ENCODE results near the gene NAALADL1. TPM values are rescaled to one million over a fixed set of nuclear protein-coding genes. Genes with fewer than 3 reads are reported as not detected.

The NAALADL1 gene
- total RNA-seq, 2 donors from 2014 or later = 2.2 to 4.5 TPM

DNA sequence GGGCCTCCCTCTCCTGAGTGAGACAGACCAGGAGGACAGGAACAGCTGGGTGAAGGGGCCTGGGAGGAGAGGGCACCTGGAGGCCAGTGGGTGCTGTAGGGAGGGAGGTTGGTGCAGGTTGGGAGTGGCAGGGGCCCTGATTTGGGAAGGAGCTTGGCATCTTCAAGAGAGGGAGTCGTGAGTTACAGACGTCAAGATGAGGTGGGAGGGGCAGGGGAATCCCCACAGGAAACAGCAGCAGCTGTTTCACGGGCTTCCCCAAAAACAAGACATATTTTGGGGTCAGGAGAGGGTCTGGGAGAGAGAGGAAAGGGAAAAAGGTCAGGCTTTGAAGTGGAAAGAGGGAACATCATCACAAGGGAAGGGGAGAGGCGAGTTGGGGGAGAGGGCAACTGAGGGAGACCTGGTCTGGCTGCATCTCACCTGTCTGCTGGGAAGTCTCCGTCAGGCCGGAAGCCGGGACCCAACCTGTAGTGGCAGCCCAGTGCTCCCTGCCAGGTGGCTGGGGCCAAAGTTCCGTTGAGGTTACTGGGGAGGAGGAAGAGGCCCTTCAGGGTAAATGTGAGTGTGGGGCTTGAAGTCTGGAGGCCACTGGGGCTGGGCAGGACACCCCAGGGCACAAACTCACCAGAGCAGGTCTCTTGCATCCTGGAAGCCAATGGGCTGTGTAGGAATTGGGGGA lies 4.4 kb downstream of the NAALADL1 start:
- no peaks in the 10 kb centered on the region for H3K4me1 Mint-ChIP-seq
- no peaks in the 10 kb centered on the region for H3K9me3 Mint-ChIP-seq
- no peaks in the 10 kb centered on the region for H3K36me3 Mint-ChIP-seq (ENCODE audit: low read depth)
- TF ChIP-seq, protein P1, sequence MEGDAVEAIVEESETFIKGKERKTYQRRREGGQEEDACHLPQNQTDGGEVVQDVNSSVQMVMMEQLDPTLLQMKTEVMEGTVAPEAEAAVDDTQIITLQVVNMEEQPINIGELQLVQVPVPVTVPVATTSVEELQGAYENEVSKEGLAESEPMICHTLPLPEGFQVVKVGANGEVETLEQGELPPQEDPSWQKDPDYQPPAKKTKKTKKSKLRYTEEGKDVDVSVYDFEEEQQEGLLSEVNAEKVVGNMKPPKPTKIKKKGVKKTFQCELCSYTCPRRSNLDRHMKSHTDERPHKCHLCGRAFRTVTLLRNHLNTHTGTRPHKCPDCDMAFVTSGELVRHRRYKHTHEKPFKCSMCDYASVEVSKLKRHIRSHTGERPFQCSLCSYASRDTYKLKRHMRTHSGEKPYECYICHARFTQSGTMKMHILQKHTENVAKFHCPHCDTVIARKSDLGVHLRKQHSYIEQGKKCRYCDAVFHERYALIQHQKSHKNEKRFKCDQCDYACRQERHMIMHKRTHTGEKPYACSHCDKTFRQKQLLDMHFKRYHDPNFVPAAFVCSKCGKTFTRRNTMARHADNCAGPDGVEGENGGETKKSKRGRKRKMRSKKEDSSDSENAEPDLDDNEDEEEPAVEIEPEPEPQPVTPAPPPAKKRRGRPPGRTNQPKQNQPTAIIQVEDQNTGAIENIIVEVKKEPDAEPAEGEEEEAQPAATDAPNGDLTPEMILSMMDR (conservative IDR thresholded peaks at IDR 0.05) = no peak
- no peaks in the 10 kb centered on the region for H3K4me1 ChIP-seq (ENCODE audit: control insufficient read depth, insufficient read depth, low read length)
- no peak overlapping the region for H3K4me3 ChIP-seq (ENCODE audit: low read length)
- 82 to 84% methylated on average over 4 to 8 of the region's 8 CpGs for WGBS, 2 experiments (ENCODE audit: insufficient coverage in 1 of 2, insufficient read length in 1 of 2)
- no peak overlapping the region for H3K27ac ChIP-seq (ENCODE audit: low read depth, low read length)
- no peaks in the 10 kb centered on the region for H3K36me3 ChIP-seq (ENCODE audit: control insufficient read depth, insufficient read depth, low read length)
- H3K9me3 ChIP-seq (ENCODE audit: control insufficient read depth, low read length) = no peaks in the 10 kb centered on the region
- DNase-seq = no peak
- no peak overlapping the region for H3K4me3 Mint-ChIP-seq
- no peak overlapping the region for H3K27ac Mint-ChIP-seq
- peaks cover 4% of the 10 kb centered on the region for H3K27me3 Mint-ChIP-seq (ENCODE audit: insufficient read depth)
- H3K27me3 ChIP-seq (ENCODE audit: control insufficient read depth, insufficient read depth, low read length, poor library complexity, severe bottlenecking) = no peaks in the 10 kb centered on the region
- H3K9ac ChIP-seq (ENCODE audit: extremely low read depth, low read length, poor library complexity, severe bottlenecking) = no peak overlapping the region

DNA sequence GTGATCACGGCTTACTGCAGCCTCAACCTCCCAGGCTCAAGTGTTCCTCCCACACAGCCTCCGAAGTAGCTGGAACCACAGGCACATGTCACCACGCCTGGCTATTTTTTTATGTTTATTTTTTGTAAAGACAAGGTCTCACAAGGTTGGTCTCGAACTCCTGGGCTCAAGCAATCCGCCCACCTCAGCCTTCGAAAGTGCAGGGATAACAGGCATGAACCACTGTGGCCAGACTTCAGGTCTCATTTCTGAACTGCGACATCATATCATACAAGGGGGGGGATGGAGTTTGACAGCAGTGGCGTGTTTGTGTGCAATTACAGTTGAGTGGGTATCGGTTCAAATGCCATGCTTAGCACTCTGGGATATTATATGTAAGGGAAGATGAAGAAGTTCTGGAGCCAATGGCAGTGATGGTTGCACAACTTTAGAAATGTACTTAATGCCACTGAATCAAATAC lies 6.9 kb downstream of the NAALADL1 start:
- no peaks in the 10 kb centered on the region for H3K9me3 ChIP-seq (ENCODE audit: control insufficient read depth, low read length)
- Mint-ChIP-seq H3K4me1 (peaks cover 4% of the 10 kb centered on the region), H3K27me3 (ENCODE audit: insufficient read depth) (peaks cover 13% of the 10 kb centered on the region), H3K9me3 (no peaks in the 10 kb centered on the region), H3K4me3 (no peak overlapping the region), H3K36me3 (ENCODE audit: low read depth) (no peaks in the 10 kb centered on the region), H3K27ac (no peak overlapping the region)
- WGBS, 2 experiments (ENCODE audit: insufficient coverage in 1 of 2, insufficient read length in 1 of 2) = 94 to 96% methylated on average over 8 to 9 of the region's 9 CpGs
- no peaks in the 10 kb centered on the region for H3K27me3 ChIP-seq (ENCODE audit: control insufficient read depth, insufficient read depth, low read length, poor library complexity, severe bottlenecking)
- no peaks in the 10 kb centered on the region for H3K4me1 ChIP-seq (ENCODE audit: control insufficient read depth, insufficient read depth, low read length)
- no peak for DNase-seq
- TF ChIP-seq, protein P1 (conservative IDR thresholded peaks at IDR 0.05) = no peak
- H3K4me3 ChIP-seq (ENCODE audit: low read length) = no peak overlapping the region
- H3K27ac ChIP-seq (ENCODE audit: low read depth, low read length) = no peak overlapping the region
- H3K36me3 ChIP-seq (ENCODE audit: control insufficient read depth, insufficient read depth, low read length) = no peaks in the 10 kb centered on the region
- H3K9ac ChIP-seq (ENCODE audit: extremely low read depth, low read length, poor library complexity, severe bottlenecking) = no peak overlapping the region

DNA sequence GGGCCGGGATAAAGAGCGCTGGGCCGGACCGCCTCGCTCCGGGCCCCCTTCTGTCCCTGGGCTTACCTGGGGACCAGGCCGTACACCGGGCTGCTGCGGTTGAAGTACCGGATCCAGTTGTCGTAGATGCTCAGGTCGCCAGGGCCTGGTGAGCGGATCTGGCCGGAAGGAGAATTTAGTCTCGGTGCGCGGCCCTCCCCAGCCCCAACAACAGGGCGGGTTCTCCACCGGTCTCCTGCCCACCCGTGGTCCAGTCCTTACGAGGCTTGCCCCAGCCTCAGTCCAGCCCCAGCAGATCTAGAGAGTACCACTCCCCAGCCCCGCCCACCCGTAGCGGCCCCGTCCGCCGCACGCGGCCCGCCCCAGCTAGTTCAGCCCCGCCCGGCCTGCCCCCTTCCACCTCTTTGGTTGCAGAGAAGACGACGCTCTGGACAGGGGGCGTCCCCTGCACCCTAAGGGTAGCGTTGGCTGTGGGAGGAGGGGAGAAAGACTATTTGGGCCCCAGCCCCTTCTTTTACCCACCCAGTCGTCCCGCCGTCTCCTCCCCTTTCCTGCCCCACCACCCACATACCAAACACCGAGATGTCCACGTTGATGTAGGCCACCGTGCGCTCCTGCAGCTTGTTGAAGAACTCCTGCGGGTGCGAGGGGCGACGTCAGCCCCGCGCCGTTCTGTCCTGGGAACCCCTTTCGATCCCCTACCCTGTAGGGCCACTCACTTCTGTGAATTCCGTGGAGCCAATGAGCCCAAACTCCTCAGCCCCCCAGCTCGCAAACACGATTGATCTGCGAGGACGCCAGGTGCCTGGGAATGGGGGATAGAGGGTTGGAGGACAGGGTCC lies 10.6 kb downstream of the NAALADL1 start:
- H3K4me1 ChIP-seq (ENCODE audit: control insufficient read depth, insufficient read depth, low read length) = no peaks in the 10 kb centered on the region
- H3K4me3 ChIP-seq (ENCODE audit: low read length) = no peak overlapping the region
- no peaks in the 10 kb centered on the region for H3K27me3 ChIP-seq (ENCODE audit: control insufficient read depth, insufficient read depth, low read length, poor library complexity, severe bottlenecking)
- no peak for DNase-seq
- H3K36me3 ChIP-seq (ENCODE audit: control insufficient read depth, insufficient read depth, low read length) = peaks cover 7% of the 10 kb centered on the region
- H3K27ac Mint-ChIP-seq = no peak overlapping the region
- H3K27ac ChIP-seq (ENCODE audit: low read depth, low read length) = no peak overlapping the region
- peak overlapping the region; percentile 35 for H3K4me3 Mint-ChIP-seq
- no peak overlapping the region for H3K9ac ChIP-seq (ENCODE audit: extremely low read depth, low read length, poor library complexity, severe bottlenecking)
- 89 to 93% methylated on average over 25 to 56 of the region's 56 CpGs for WGBS, 2 experiments (ENCODE audit: insufficient coverage in 1 of 2, insufficient read length in 1 of 2)
- no peaks in the 10 kb centered on the region for H3K9me3 ChIP-seq (ENCODE audit: control insufficient read depth, low read length)
- H3K9me3 Mint-ChIP-seq = no peaks in the 10 kb centered on the region
- TF ChIP-seq, protein P1 (conservative IDR thresholded peaks at IDR 0.05) = no peak
- H3K4me1 Mint-ChIP-seq = peaks cover 4% of the 10 kb centered on the region
- H3K27me3 Mint-ChIP-seq (ENCODE audit: insufficient read depth) = peaks cover 9% of the 10 kb centered on the region
- peaks cover 10% of the 10 kb centered on the region for H3K36me3 Mint-ChIP-seq (ENCODE audit: low read depth)

Measured in endodermal cell (in vitro differentiated cells).